HG03103 (cell line): ENCODE measurements around the gene ALK.

Source experiments
- ATAC-seq: cut with Tn5 transposase; IDR thresholded peaks from one replicate; pipeline ENCODE4 v1.9.1; 2021; ENCODE audit warnings: low read depth; ENCODE audit not compliant: unreplicated experiment

The ALK gene

GRCh38 chr2:29518646-29519337 lies 402.6 kb downstream of the ALK start:
- ATAC-seq, result no peak

- no peak for ATAC-seq
Measured at GRCh38 chr2:29518010-29518409, 403.4 kb downstream of the ALK start.

- no peak for ATAC-seq
Measured at GRCh38 chr2:29517413-29517812, 404.0 kb downstream of the ALK start.

DNA sequence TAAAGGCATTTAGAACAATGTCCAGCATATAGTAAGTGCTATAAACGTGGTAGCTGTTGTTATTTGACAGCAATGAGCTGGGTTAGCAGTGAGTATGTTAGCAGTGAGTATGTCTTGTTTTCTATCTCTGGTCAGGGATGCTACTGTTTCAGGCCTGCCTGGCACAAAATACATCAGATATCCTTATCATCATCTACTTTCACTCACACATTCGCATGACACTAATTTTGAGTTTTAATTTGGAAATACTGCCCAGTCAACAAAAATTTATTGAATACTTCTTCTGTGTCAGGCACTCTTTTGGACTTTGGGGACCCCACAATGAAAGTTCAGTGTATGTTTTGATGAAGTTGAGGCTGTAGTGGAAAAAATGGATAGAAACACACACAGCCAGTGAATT lies 404.6 kb downstream of the ALK start:
- ATAC-seq, result no peak

- ATAC-seq, result no peak
Measured at GRCh38 chr2:29509878-29510277, 411.5 kb downstream of the ALK start.

- no peak for ATAC-seq
Measured at GRCh38 chr2:29509397-29509796, 412.0 kb downstream of the ALK start.

GRCh38 chr2:29504746-29505145 lies 416.6 kb downstream of the ALK start:
- no peak for ATAC-seq

- no peak for ATAC-seq
Measured at GRCh38 chr2:29502460-29502911, 418.9 kb downstream of the ALK start.

- no peak for ATAC-seq
Measured at GRCh38 chr2:29497375-29497774, 424.0 kb downstream of the ALK start.

- no peak for ATAC-seq
Measured at GRCh38 chr2:29496198-29496597, 425.2 kb downstream of the ALK start.

- ATAC-seq, result no peak
Measured at GRCh38 chr2:29495536-29496060, 425.8 kb downstream of the ALK start.

DNA sequence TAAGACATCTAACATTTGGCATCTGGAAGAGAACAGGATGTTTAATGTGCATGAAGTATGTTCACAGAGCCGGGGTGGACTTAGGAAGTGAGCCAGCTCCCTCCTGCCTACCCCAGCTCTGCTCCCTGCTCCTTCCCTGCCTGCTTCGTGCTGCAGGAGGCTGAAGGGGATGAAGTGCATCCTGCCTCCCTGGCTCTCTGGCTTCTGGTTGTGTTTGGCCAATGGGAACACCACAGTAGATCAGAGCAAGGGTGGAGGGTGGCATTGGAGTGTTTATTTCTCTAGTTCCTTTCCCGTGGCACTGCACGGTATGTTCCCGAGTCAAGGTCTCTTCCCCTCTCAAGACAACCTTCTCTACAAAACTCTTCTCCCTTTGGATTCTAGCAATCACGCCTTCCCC lies 426.3 kb downstream of the ALK start:
- no peak for ATAC-seq

DNA sequence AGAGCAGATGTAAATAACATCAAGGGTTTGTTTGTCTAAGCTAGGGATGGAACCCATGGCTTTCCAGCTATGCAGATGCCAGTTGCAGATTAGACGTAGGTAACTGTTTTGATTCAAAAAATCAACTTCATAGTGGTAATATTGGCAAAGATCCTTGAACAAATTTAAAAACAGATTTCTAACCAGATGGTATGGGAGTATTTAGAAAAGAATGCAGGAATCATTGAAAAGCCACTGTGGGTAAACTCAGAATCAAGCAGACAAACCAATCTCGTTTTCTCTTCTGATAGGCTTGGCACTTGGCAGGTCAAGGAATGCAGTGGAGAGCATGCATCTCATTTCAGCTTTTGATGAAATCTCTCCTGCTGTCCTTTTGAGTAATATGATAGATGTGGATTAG lies 428.7 kb downstream of the ALK start:
- no peak for ATAC-seq

DNA sequence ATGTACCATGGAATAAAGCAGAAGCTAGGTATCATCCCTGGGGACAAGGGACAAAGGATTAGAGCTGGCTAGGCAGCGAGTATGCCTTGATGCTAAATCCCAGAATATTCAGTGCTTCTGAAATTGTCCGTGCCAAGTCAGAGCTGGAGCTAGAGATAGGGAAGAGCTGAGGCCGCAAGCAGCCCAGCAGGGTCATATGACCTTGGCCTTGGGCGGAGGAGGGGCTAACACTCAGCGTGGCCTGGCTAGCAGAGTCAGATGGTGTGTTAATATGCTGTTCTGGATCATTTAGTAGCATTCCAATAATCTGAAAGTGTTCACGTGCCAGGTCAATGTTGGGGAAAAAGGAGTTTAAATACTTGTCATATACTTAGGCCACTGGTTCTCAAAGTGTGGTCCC lies 431.3 kb downstream of the ALK start:
- ATAC-seq, result no peak

GRCh38 chr2:29489568-29489967 lies 431.8 kb downstream of the ALK start:
- ATAC-seq, result no peak

DNA sequence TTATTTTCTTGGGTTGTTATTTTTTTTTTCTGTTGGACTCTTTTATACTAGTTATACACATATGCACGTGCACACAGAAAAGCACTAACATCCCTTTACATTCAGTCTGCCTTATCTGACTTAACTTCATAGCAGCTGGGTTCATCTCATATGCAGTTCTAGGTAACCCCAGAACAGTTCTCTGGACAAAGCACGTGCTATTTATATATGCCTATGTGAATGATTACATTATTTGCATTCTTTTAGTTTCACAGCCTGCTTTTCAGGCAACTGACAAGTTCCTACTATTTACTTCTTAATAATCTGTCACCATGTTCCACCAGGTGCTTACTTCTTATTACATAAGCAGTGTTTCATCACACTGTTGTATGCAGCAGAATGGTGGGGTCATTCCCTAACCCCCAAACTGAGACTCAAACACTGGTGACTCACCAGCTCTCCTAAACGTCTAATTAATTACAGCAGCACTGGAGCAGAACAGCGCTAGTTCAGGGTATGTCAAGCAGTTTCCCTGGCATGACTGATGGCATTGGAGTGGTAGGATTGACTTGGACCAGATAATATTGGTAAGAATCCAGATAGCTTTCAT lies 433.3 kb downstream of the ALK start:
- no peak for ATAC-seq

DNA sequence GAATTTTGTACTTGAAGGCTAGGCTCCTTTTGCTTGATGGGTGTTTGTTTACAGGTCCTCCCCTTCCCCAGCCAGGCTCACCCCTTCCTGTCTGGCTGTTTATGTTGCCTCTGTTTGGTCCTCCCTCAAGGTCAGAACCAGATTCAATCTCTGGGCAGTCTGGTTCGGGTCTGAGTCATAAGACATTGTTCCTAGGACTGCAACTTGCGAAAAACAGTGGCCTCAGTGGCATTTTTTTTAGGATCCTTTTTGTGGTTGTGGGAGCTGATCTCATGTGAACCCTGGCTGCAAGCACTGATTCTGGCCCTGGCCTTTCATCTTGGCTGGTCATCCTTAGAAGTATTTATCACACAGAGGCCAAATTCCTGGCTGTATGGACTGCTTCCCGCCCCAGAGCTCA lies 435.8 kb downstream of the ALK start:
- no peak for ATAC-seq

DNA sequence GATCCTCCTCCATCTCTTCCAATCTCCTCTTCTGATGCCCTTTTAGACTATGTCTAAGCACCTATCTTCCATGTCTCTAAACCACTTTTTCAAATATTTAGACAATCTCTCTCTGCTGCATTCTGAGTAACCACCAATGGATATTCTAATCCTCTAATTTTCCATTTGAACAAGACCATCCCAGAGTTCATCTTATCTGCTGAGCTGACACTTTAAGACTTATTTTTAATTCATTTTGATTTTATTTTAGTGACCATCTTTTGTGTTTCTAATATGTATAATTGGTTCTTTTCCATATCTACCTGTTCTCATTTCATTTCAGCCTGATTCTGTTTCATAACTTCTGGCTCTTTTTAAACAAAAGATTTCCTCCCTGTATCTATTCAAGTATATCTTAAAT lies 436.3 kb downstream of the ALK start:
- ATAC-seq, result no peak

DNA sequence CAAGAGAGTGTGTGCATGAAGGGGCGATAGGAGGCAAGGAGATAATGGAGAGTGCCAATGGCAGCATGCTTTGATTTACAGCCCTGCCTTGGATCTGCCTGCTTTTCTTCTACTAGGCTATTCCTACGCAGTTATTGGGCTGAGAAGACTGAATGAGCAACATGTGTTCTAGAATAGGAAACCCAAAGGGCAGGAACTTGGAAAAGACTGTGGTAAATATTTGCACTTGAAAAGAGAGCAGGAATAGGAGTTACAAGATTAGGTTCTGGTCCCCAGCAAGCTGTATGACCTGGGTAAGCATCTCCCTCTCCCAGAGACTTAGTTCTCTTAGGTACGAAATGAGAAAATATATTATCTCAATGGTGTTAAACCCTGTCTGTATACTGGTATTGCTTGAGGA lies 438.5 kb downstream of the ALK start:
- no peak for ATAC-seq

DNA sequence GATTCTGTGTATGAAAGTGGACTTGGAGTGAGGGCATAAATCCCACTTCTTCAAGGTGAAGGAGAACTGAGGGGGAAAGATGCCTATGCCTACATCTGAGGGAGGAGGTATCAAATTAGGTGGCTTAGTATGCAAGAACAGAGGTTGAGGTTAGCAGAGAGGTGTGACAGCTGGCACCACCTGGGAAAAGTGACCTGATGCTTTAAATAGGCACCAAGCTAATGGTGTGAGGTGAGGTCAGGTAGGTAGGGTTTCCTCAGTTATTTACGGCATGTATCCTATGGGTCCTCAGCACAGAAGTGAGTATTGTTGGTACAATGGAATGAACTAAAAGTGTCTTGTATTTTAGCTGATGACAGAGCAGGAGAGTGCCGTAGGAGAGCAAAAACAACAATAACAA lies 439.0 kb downstream of the ALK start:
- no peak for ATAC-seq

- no peak for ATAC-seq
Measured at GRCh38 chr2:29481313-29481712, 440.1 kb downstream of the ALK start.

- ATAC-seq, result no peak
Measured at GRCh38 chr2:29480426-29480825, 441.0 kb downstream of the ALK start.
